Measurements from ENCODE around the gene SLC25A43. TPM values are rescaled to one million over a fixed set of nuclear protein-coding genes. Genes with fewer than 3 reads are reported as not detected.
"Not testable (repeated sequence)": the region's sequence is repeated elsewhere in the genome, so short reads cannot be mapped to it uniquely, and the experiment has no call there.

SLC25A43 gene
- total RNA-seq, 1 donor from 2014 or later: 10.8 TPM

DNA sequence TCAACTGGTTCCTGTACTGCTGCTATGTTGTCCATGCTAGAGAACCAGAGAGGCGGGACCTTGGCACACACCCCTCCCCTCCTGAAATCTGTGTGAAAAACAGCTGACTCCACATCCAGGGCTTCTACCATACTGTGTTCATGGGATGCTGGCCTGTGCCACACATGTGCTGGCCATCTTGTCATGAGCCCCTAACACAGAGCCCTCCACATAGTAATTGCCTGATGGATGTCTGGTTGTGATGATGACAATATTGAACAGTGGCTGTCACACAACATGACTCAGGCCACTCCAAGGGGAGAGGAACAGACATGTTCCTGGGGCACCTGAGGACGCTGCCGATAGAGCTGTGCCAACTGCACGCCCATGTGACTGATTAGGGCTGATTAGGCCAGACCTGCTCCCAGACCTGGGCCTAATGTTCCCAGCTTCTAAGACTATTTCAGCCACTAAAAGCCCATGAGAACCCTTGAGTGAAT, 82.2 kb downstream of the SLC25A43 start:
- Mint-ChIP-seq H3K27me3 (ENCODE audit: unreplicated experiment) (no peaks in the 10 kb centered on the region), H3K27ac (ENCODE audit: unreplicated experiment) (no peak overlapping the region), H3K4me1 (ENCODE audit: unreplicated experiment) (peaks cover 10% of the 10 kb centered on the region), H3K36me3 (ENCODE audit: unreplicated experiment) (no peaks in the 10 kb centered on the region), H3K4me3 (ENCODE audit: unreplicated experiment) (no peak overlapping the region), H3K9me3 (ENCODE audit: unreplicated experiment) (peaks cover 8% of the 10 kb centered on the region)
- DNase-seq (ENCODE audit: extremely low spot score, unreplicated experiment): no peak
- TF ChIP-seq, protein P1, sequence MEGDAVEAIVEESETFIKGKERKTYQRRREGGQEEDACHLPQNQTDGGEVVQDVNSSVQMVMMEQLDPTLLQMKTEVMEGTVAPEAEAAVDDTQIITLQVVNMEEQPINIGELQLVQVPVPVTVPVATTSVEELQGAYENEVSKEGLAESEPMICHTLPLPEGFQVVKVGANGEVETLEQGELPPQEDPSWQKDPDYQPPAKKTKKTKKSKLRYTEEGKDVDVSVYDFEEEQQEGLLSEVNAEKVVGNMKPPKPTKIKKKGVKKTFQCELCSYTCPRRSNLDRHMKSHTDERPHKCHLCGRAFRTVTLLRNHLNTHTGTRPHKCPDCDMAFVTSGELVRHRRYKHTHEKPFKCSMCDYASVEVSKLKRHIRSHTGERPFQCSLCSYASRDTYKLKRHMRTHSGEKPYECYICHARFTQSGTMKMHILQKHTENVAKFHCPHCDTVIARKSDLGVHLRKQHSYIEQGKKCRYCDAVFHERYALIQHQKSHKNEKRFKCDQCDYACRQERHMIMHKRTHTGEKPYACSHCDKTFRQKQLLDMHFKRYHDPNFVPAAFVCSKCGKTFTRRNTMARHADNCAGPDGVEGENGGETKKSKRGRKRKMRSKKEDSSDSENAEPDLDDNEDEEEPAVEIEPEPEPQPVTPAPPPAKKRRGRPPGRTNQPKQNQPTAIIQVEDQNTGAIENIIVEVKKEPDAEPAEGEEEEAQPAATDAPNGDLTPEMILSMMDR (IDR thresholded peaks at IDR 0.05): no peak

GRCh38 chrX:119482041-119482440, 82.9 kb downstream of the SLC25A43 start:
- H3K27ac Mint-ChIP-seq (ENCODE audit: unreplicated experiment): no peak overlapping the region

DNA sequence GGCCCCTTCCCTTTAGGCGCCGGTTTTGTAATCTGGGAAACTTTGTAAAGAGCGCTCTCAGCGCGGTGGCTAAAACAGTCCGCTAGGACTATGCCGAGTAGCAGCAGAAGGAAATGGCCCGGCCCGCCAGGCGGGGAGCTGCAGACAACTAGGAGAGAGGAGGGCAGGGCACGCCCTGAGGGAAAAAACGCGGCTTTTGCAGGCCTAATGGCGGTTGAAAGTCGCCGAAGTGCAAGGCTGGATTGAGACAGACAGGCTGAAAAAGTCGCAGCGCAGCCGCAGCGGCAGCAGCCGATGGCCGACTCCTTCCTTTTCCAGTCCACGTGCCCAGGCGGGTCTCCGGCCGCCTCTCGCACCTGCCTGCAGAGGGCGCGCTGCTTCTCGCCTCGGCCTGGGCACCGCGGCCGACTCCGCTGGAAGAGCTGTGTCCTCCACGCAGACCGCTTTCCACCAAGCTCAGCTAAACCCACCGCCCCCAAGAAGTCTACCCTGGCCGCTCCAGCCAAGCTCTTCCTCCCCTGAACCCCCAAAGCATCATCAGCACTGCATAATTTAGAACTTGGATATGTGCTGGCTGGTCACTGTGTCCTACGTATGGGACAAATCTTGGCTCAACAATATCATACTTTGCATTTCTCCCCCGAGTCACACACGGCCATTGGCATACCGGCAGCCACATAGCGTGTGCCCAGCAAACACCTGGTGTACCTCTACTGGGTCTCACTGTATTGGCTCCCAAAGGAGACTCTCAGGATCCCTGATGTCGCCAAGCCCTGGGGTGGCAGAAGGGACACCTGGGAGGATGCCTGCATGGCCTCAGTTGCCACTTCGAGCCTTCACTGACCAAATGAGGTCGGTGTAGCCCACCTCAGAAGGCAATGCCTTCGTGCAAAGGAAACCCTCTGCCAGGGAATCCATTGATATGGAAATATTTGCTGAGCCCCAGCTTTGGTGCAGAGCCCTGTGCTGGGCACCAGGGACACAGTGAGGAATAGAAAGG, 83.6 kb downstream of the SLC25A43 start:
- Mint-ChIP-seq H3K4me1 (ENCODE audit: unreplicated experiment) (peaks cover 8% of the 10 kb centered on the region), H3K36me3 (ENCODE audit: unreplicated experiment) (no peaks in the 10 kb centered on the region), H3K27me3 (ENCODE audit: unreplicated experiment) (no peaks in the 10 kb centered on the region), H3K27ac (ENCODE audit: unreplicated experiment) (peak overlapping the region; percentile 66), H3K9me3 (ENCODE audit: unreplicated experiment) (peaks cover 8% of the 10 kb centered on the region), H3K4me3 (ENCODE audit: unreplicated experiment) (peak overlapping the region; percentile 76)
- TF ChIP-seq, protein P1 (IDR thresholded peaks at IDR 0.05): peak; percentile 75
- DNase-seq (ENCODE audit: extremely low spot score, unreplicated experiment): peak; percentile 89

More at GRCh38 chrX:119482041-119482440, 82.9 kb downstream of the SLC25A43 start:
- H3K36me3 Mint-ChIP-seq (ENCODE audit: unreplicated experiment): no peaks in the 10 kb centered on the region
- H3K27me3 Mint-ChIP-seq (ENCODE audit: unreplicated experiment): no peaks in the 10 kb centered on the region
- peaks cover 10% of the 10 kb centered on the region for H3K4me1 Mint-ChIP-seq (ENCODE audit: unreplicated experiment)
- peaks cover 8% of the 10 kb centered on the region for H3K9me3 Mint-ChIP-seq (ENCODE audit: unreplicated experiment)
- H3K4me3 Mint-ChIP-seq (ENCODE audit: unreplicated experiment): peak overlapping the region; percentile 76
- TF ChIP-seq, protein P1 (IDR thresholded peaks at IDR 0.05): no peak
- DNase-seq (ENCODE audit: extremely low spot score, unreplicated experiment): no peak

- H3K27me3 Mint-ChIP-seq (ENCODE audit: unreplicated experiment): no peaks in the 10 kb centered on the region
- H3K27ac Mint-ChIP-seq (ENCODE audit: unreplicated experiment): no peak overlapping the region
- H3K36me3 Mint-ChIP-seq (ENCODE audit: unreplicated experiment): no peaks in the 10 kb centered on the region
- peaks cover 5% of the 10 kb centered on the region for H3K4me1 Mint-ChIP-seq (ENCODE audit: unreplicated experiment)
- DNase-seq (ENCODE audit: extremely low spot score, unreplicated experiment): no peak
- TF ChIP-seq, protein P1 (IDR thresholded peaks at IDR 0.05): no peak
- H3K9me3 Mint-ChIP-seq (ENCODE audit: unreplicated experiment): peaks cover 11% of the 10 kb centered on the region
- no peak overlapping the region for H3K4me3 Mint-ChIP-seq (ENCODE audit: unreplicated experiment)
These were observed 87.6 kb downstream of the SLC25A43 start for GRCh38 chrX:119486745-119487144.

GRCh38 chrX:119487766-119488165, 88.6 kb downstream of the SLC25A43 start:
- H3K4me1 Mint-ChIP-seq (ENCODE audit: unreplicated experiment); DNase-seq (ENCODE audit: extremely low spot score, unreplicated experiment); H3K27me3 Mint-ChIP-seq (ENCODE audit: unreplicated experiment); H3K27ac Mint-ChIP-seq (ENCODE audit: unreplicated experiment); H3K4me3 Mint-ChIP-seq (ENCODE audit: unreplicated experiment); H3K36me3 Mint-ChIP-seq (ENCODE audit: unreplicated experiment): not testable (repeated sequence)
- H3K9me3 Mint-ChIP-seq (ENCODE audit: unreplicated experiment): peaks cover 10% of the 10 kb centered on the region
